ENCODE results near the gene STEAP3. TPM values are rescaled to one million over a fixed set of nuclear protein-coding genes. Genes with fewer than 3 reads are reported as not detected.
A peak's percentile ranks its signal among the peaks of the same experiment; 100 is the strongest.

Gene STEAP3
- total RNA-seq, 4 donors from 2014 or later = 2.5 to 5.9 (median 5.2) TPM

GRCh38 chr2:119241205-119241532 is 17.5 kb downstream of the STEAP3 start:
- 91% methylated on average over 4 of the region's 5 CpGs for WGBS
- TF ChIP-seq POLR2AphosphoS5 (IDR thresholded peaks at IDR 0.05) = no peak
- TF ChIP-seq EP300 (IDR thresholded peaks at IDR 0.05) = no peak
- no peak for TF ChIP-seq POLR2A (IDR thresholded peaks at IDR 0.05; ENCODE audit: low read depth)
- TF ChIP-seq CTCF (IDR thresholded peaks at IDR 0.05) = no peak
- DNase-seq (ENCODE audit: extremely low spot score) = no peak
- peaks cover 0 to under 1% (median 0%) of the 10 kb centered on the region in 4 donors for H3K36me3 ChIP-seq
- H3K4me1 ChIP-seq = peaks cover 11 to 13% (median 12%) of the 10 kb centered on the region in 4 donors
- intact Hi-C loops (cut with DNase I) = no loop called here
- H3K9me3 ChIP-seq = peaks cover 0 to 5% (median 0%) of the 10 kb centered on the region in 4 donors
- peak overlapping the region in 2 of 4 donors; percentile 44 to 52 for H3K27ac ChIP-seq (replicated peaks in 1 of 4)
- no peaks in the 10 kb centered on the region for H3K27me3 ChIP-seq
- no peak overlapping the region for H3K4me3 ChIP-seq

- Histone ChIP-seq H3K9me3 (peaks cover 0 to 5% (median 0%) of the 10 kb centered on the region in 4 donors), H3K27me3 (no peaks in the 10 kb centered on the region), H3K4me3 (no peak overlapping the region), H3K27ac (replicated peaks in 1 of 4) (no peak overlapping the region), H3K4me1 (peaks cover 11 to 13% (median 12%) of the 10 kb centered on the region in 4 donors), H3K36me3 (peaks cover 0 to 2% (median 1%) of the 10 kb centered on the region in 4 donors)
- DNase-seq (ENCODE audit: extremely low spot score) = no peak
- intact Hi-C loops (cut with DNase I) = no loop called here
- TF ChIP-seq CTCF (IDR thresholded peaks at IDR 0.05) (no peak), EP300 (IDR thresholded peaks at IDR 0.05) (no peak), POLR2AphosphoS5 (IDR thresholded peaks at IDR 0.05) (no peak), POLR2A (IDR thresholded peaks at IDR 0.05; ENCODE audit: low read depth) (no peak)
- 83% methylated on average over 10 of the region's 17 CpGs for WGBS
Measured at GRCh38 chr2:119242276-119243119, 18.9 kb downstream of the STEAP3 start.

- no peak for TF ChIP-seq POLR2AphosphoS5 (IDR thresholded peaks at IDR 0.05)
- TF ChIP-seq CTCF (IDR thresholded peaks at IDR 0.05) = no peak
- no peak for TF ChIP-seq EP300 (IDR thresholded peaks at IDR 0.05)
- TF ChIP-seq POLR2A (IDR thresholded peaks at IDR 0.05; ENCODE audit: low read depth) = no peak
- no peak for DNase-seq (ENCODE audit: extremely low spot score)
- H3K9me3 ChIP-seq = peaks cover 0 to 5% (median 0%) of the 10 kb centered on the region in 4 donors
- H3K36me3 ChIP-seq = peaks cover 0 to 13% (median 8%) of the 10 kb centered on the region in 4 donors
- H3K27ac ChIP-seq (replicated peaks in 1 of 4) = no peak overlapping the region
- 54% methylated on average over 2 of the region's 2 CpGs for WGBS
- H3K27me3 ChIP-seq = no peaks in the 10 kb centered on the region
- H3K4me3 ChIP-seq = no peak overlapping the region
- intact Hi-C loops (cut with DNase I) = no loop called here
- H3K4me1 ChIP-seq = peaks cover 11 to 13% (median 12%) of the 10 kb centered on the region in 4 donors
Measured at GRCh38 chr2:119243621-119244020, 20.0 kb downstream of the STEAP3 start.

GRCh38 chr2:119245076-119245840 is 21.6 kb downstream of the STEAP3 start:
- Histone ChIP-seq H3K27me3 (no peaks in the 10 kb centered on the region), H3K4me1 (peaks cover 7 to 10% (median 9%) of the 10 kb centered on the region in 4 donors), H3K4me3 (no peak overlapping the region), H3K9me3 (peaks cover 0 to 5% (median 0%) of the 10 kb centered on the region in 4 donors), H3K36me3 (peaks cover 0 to 25% (median 10%) of the 10 kb centered on the region in 4 donors), H3K27ac (replicated peaks in 1 of 4) (no peak overlapping the region)
- intact Hi-C loops (cut with DNase I) = no loop called here
- no peak for DNase-seq (ENCODE audit: extremely low spot score)
- TF ChIP-seq CTCF (IDR thresholded peaks at IDR 0.05) (no peak), POLR2A (IDR thresholded peaks at IDR 0.05; ENCODE audit: low read depth) (no peak), POLR2AphosphoS5 (IDR thresholded peaks at IDR 0.05) (no peak), EP300 (IDR thresholded peaks at IDR 0.05) (no peak)
- 75% methylated on average over 7 of the region's 17 CpGs for WGBS

All from esophagus muscularis mucosa (tissue), 4 donors.